ENCODE measurements around the gene RHOD.

DNA sequence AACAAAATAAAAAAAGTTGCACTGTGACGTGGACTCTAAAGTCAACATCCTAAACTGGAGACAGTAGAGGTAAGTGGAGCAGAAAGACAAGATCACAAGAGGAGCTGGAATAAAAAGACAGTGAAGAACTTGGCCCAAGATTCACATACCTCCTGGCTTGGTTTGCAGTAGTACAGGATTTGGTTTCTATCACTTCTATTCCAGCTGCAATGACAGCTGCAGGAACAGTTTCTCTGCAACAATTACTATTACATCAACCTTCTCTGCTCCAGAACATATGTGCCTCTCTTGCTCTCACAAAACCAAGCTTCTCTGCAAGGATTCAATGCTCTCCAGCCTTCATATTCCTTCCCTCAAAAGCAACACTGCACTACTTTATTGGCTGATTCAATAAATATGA is 54.6 kb downstream of the RHOD start:
- TF ChIP-seq EZH2 (IDR thresholded peaks at IDR 0.05; ENCODE audit: low read length, unreplicated experiment), result no peak
- TF ChIP-seq, protein P1, sequence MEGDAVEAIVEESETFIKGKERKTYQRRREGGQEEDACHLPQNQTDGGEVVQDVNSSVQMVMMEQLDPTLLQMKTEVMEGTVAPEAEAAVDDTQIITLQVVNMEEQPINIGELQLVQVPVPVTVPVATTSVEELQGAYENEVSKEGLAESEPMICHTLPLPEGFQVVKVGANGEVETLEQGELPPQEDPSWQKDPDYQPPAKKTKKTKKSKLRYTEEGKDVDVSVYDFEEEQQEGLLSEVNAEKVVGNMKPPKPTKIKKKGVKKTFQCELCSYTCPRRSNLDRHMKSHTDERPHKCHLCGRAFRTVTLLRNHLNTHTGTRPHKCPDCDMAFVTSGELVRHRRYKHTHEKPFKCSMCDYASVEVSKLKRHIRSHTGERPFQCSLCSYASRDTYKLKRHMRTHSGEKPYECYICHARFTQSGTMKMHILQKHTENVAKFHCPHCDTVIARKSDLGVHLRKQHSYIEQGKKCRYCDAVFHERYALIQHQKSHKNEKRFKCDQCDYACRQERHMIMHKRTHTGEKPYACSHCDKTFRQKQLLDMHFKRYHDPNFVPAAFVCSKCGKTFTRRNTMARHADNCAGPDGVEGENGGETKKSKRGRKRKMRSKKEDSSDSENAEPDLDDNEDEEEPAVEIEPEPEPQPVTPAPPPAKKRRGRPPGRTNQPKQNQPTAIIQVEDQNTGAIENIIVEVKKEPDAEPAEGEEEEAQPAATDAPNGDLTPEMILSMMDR (conservative IDR thresholded peaks at IDR 0.05; ENCODE audit: low read depth, low read length), result no peak
